GM19397 (cell line): ENCODE measurements around the gene TBC1D23.
"Not testable (repeated sequence)": the region's sequence is repeated elsewhere in the genome, so short reads cannot be mapped to it uniquely, and the experiment has no call there.

ENCODE experiments used
- ATAC-seq: cut with Tn5 transposase; IDR thresholded peaks from one replicate; pipeline ENCODE4 v1.9.1; 2021; ENCODE audit warnings: mild to moderate bottlenecking, moderate library complexity; ENCODE audit not compliant: unreplicated experiment

TBC1D23 gene

GRCh38 chr3:100339786-100340185, 79.0 kb downstream of the TBC1D23 start:
- ATAC-seq: no peak

- ATAC-seq: no peak
Measured at GRCh38 chr3:100340527-100340926, 79.7 kb downstream of the TBC1D23 start.

DNA sequence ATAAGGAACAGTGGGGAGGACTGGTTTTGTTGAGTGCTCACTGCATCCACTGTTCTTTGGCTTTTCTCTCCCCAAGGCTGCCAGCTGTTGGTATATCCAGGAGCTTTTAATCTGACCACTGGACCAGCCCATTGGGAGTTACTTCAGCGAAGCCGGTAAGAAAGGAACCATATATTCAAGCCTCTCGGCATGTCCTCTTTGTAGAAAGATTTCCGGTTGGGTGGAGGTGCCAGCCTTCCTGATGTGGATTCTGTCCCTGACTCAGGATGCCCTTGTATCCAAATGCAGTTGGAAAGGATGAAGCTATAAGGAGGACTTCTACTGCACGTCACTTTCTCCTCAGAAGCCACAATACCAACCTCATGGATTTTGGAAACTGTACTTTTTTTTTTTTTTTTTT, 87.9 kb downstream of the TBC1D23 start:
- no peak for ATAC-seq

DNA sequence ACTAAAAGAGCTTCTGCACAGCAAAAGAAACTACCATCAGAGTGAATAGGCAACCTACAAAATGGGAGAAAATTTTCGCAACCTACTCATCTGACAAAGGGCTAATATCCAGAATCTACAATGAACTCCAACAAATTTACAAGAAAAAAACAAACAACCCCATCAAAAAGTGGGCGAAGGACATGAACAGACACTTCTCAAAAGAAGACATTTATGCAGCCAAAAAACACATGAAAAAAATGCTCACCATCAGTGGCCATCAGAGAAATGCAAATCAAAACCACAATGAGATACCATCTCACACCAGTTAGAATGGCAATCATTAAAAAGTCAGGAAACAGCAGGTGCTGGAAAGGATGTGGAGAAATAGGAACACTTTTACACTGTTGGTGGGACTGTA, 91.0 kb downstream of the TBC1D23 start:
- ATAC-seq: not testable (repeated sequence)

- no peak for ATAC-seq
Measured at GRCh38 chr3:100352296-100353231, 91.8 kb downstream of the TBC1D23 start.

- no peak for ATAC-seq
Measured at GRCh38 chr3:100354850-100355249, 94.1 kb downstream of the TBC1D23 start.

GRCh38 chr3:100358413-100358812, 97.6 kb downstream of the TBC1D23 start:
- ATAC-seq: no peak

DNA sequence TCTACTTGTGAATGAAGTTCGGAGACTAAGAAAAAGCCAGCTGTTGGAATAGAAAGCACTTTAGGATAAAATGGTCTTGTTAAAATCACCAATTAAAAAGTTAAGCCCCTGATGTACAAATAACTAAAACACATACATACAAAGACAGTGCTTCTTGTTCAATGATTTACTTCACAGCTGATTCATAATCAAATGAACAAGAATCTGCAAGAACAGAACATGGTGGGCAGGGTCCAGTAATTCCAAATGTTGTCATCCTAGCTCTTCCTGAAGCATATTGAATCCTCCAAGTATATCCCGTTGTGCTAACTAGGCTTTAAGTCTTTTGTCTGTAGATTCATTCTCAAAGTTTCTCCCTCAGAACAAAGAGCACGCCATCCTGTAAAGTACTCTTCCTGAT, 98.2 kb downstream of the TBC1D23 start:
- no peak for ATAC-seq

DNA sequence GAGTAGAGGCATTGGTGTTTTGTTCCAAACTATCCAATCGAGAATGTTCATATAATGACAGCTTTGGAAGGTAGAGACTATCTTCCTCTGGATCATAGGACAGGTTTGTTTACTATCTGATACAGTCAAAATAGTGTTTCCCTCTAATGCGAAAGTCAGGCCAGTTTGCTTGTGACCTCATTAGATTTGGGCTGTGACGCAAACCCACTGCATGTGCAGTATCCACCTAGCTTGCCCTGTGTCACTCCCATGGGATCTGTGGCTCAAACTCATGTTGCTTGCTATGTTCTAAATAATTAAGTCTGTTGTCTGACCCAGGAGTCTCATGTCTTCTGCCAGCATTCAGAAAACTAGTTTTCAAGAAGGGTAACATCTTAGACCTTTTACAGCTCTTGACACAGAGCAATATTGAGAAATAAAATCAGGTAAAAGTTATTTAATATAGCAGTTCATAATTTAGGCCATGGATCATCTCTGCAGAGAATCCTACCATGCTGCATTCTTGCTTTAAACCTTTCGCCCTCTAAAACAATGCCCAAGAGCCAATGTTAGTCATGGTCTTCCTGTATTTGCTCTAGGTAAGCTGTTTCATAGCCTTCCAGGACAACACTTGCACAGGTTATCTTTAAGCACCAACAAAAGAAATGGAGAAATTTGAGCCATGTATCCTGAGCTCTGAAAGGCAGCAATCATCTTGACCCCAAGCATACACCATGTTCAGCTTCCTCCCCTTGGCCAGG, 100.1 kb downstream of the TBC1D23 start:
- ATAC-seq: no peak

DNA sequence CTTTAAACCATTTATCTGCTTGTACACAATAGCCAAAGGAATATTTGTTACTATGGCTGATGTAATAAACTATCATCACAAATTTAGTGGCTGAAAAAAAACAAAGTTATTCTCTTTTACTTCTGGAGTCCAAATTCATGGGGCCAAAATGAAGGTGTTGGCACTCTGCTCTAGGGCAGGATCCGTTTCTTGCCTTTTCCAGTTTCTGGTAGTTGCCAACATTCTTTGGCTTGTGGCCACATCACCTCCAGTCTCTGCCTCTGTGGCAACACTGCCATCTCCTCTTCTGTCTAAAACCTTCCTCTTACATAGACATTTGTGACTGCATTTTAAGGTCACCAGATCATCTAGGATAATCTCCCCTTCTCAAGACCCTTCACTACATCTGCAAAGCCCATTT, 101.1 kb downstream of the TBC1D23 start:
- ATAC-seq: no peak

- no peak for ATAC-seq
Measured at GRCh38 chr3:100364421-100364820, 103.6 kb downstream of the TBC1D23 start.

GRCh38 chr3:100366424-100366823, 105.6 kb downstream of the TBC1D23 start:
- ATAC-seq: no peak

- no peak for ATAC-seq
Measured at GRCh38 chr3:100368441-100368840, 107.6 kb downstream of the TBC1D23 start.

- ATAC-seq: no peak
Measured at GRCh38 chr3:100370756-100371155, 110.0 kb downstream of the TBC1D23 start.

DNA sequence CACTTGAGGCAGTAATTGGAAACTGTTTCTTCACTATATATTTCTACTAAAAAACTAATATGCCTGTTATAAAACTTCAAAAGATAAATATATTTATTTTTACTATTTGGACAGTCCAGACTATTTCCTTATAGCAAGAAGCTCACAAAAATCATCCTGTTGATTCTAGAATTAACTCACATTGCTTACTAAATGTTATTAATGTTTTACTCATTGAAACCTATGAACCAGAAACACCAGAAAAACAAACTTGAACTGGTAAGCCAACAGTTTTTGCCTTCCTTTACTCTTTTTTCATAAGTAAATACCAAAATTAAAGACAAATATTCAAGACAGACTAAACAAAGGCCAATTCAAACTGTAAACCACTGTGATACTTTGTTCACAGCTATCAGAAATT, 113.7 kb downstream of the TBC1D23 start:
- no peak for ATAC-seq
